ES-I3 (cell line): ENCODE results near the gene ICE1.
"Not testable (repeated sequence)": the region's sequence is repeated elsewhere in the genome, so short reads cannot be mapped to it uniquely, and the experiment has no call there.

Experiments
- H3K36me3 ChIP-seq: 2 replicates; pipeline ENCODE4 v1.6.1; 2013; ENCODE audit warnings: mild to moderate bottlenecking, low read length, control low read depth, moderate library complexity; ENCODE audit not compliant: insufficient read depth
- H3K4me1 ChIP-seq: 2 replicates; pipeline ENCODE4 v1.6.1; 2013; ENCODE audit warnings: mild to moderate bottlenecking, control low read depth, low read length; ENCODE audit not compliant: insufficient read depth
- H3K9ac ChIP-seq: 2 replicates; pipeline ENCODE4 v1.6.1; 2013; ENCODE audit warnings: low read depth, mild to moderate bottlenecking, low read length, moderate library complexity
- H3K9me3 ChIP-seq: 2 replicates; pipeline ENCODE4 v1.6.1; 2013; ENCODE audit warnings: mild to moderate bottlenecking, low read length, moderate library complexity; ENCODE audit not compliant: control insufficient read depth, insufficient read depth

ICE1 gene

GRCh38 chr5:5387192-5387591 is 35.3 kb upstream of the ICE1 start:
- Histone ChIP-seq H3K36me3 (no peaks in the 10 kb centered on the region), H3K4me1 (no peaks in the 10 kb centered on the region), H3K9ac (no peak overlapping the region), H3K9me3 (no peaks in the 10 kb centered on the region)

DNA sequence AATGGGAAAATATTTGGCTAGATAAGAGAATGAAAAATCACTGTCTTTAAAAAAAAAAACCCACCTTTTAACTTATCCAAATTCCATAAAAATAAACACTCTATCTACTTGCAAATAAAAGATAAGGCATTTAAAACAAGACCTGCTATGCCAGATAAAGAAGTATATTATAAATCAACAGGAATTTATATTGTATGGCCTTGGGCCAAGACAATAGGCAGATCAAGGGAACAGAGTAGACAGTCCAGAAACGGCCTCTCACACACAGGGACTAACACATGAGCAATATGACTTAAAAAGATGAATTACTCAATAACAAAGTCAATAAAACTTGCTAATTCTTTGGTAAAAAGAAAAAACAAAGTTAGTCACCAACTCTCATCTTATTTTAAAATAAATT is 34.7 kb upstream of the ICE1 start:
- Histone ChIP-seq H3K36me3 (no peaks in the 10 kb centered on the region), H3K9me3 (no peaks in the 10 kb centered on the region), H3K9ac (no peak overlapping the region), H3K4me1 (no peaks in the 10 kb centered on the region)

GRCh38 chr5:5390121-5390869 is 32.2 kb upstream of the ICE1 start:
- H3K9me3 ChIP-seq, H3K9ac ChIP-seq, H3K36me3 ChIP-seq, H3K4me1 ChIP-seq: not testable (repeated sequence)

- H3K4me1 ChIP-seq, H3K9me3 ChIP-seq, H3K36me3 ChIP-seq, H3K9ac ChIP-seq: not testable (repeated sequence)
These were observed 30.0 kb upstream of the ICE1 start for GRCh38 chr5:5392504-5392903.

- not testable (repeated sequence) for H3K9me3 ChIP-seq, H3K9ac ChIP-seq, H3K36me3 ChIP-seq, H3K4me1 ChIP-seq
These were observed 28.0 kb upstream of the ICE1 start for GRCh38 chr5:5394384-5394986.

- H3K9ac ChIP-seq, H3K4me1 ChIP-seq, H3K36me3 ChIP-seq, H3K9me3 ChIP-seq: not testable (repeated sequence)
These were observed 27.4 kb upstream of the ICE1 start for GRCh38 chr5:5395093-5395492.

DNA sequence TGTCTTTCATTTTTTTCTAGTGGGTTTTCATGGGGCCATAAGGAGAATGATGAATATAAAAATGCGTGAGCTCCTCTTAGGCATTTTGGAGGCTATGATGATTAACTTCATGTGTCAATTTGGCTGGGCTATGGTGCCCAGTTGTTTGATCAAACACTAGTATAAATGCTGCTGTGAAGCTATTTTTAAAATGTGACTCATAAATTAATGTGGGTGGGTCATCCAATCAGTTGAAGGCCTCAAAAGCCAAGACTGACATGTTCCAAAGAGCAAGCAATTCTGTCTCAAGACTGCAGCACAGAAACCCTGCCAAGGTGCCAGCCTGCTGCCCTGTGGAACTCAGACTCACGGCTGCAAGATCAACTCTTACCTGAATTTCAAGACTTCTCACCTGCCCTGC is 24.4 kb upstream of the ICE1 start:
- no peak overlapping the region for H3K9ac ChIP-seq
- H3K9me3 ChIP-seq: 0 out of 2 replicates have a peak, but pooled peaks cover 6% of the 10 kb centered on the region
- no peaks in the 10 kb centered on the region for H3K4me1 ChIP-seq
- H3K36me3 ChIP-seq: no peaks in the 10 kb centered on the region; the same call in 1 of the 2 replicates

GRCh38 chr5:5401095-5401494 is 21.4 kb upstream of the ICE1 start:
- H3K36me3 ChIP-seq: no peaks in the 10 kb centered on the region; the same call in 1 of the 2 replicates
- no peaks in the 10 kb centered on the region for H3K4me1 ChIP-seq
- no peak overlapping the region for H3K9ac ChIP-seq
- H3K9me3 ChIP-seq: 0 out of 2 replicates have a peak, but pooled peaks cover 6% of the 10 kb centered on the region

GRCh38 chr5:5403741-5404140 is 18.7 kb upstream of the ICE1 start:
- Histone ChIP-seq H3K9me3 (0 out of 2 replicates have a peak, but pooled peaks cover 6% of the 10 kb centered on the region), H3K36me3 (no peaks in the 10 kb centered on the region; the same call in 1 of the 2 replicates), H3K4me1 (no peaks in the 10 kb centered on the region), H3K9ac (no peak overlapping the region)

DNA sequence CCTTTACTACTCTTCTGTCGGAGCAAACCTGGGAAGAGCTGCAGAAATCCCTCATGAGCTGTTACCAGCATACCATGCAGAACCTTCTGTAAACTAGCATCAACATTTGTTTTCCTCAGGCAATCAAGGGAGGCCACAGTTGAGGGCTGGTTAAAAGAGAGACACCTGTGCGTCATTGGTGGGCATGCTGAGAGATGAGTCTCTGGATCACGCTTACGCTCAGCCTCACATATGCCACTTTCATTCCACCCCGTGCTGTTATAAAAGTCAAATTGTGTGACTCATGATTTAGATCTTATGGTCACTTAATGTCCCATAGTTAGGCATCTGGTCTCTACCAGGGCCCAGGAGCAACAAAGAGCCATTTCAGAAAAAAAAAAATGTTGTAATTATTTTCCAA is 18.1 kb upstream of the ICE1 start:
- Histone ChIP-seq H3K36me3 (no peaks in the 10 kb centered on the region; the same call in 1 of the 2 replicates), H3K9me3 (peaks cover 8% of the 10 kb centered on the region; the same call in 1 of the 2 replicates), H3K9ac (no peak overlapping the region), H3K4me1 (no peaks in the 10 kb centered on the region)

- Histone ChIP-seq H3K4me1 (no peaks in the 10 kb centered on the region), H3K9me3 (peaks cover 11% of the 10 kb centered on the region; the same call in 1 of the 2 replicates), H3K9ac (no peak overlapping the region), H3K36me3 (no peaks in the 10 kb centered on the region)
These were observed 17.0 kb upstream of the ICE1 start for GRCh38 chr5:5405441-5405840.

- Histone ChIP-seq H3K36me3 (no peaks in the 10 kb centered on the region), H3K9me3 (peaks cover 11% of the 10 kb centered on the region; the same call in 1 of the 2 replicates), H3K9ac (no peak overlapping the region), H3K4me1 (no peaks in the 10 kb centered on the region)
These were observed 14.6 kb upstream of the ICE1 start for GRCh38 chr5:5407924-5408323.

- Histone ChIP-seq H3K36me3 (no peaks in the 10 kb centered on the region), H3K4me1 (no peaks in the 10 kb centered on the region), H3K9ac (no peak overlapping the region), H3K9me3 (peaks cover 11% of the 10 kb centered on the region; the same call in 1 of the 2 replicates)
These were observed 13.2 kb upstream of the ICE1 start for GRCh38 chr5:5409151-5409810.

GRCh38 chr5:5413856-5414255 is 8.6 kb upstream of the ICE1 start:
- peaks cover 11% of the 10 kb centered on the region; the same call in 1 of the 2 replicates for H3K9me3 ChIP-seq
- H3K4me1 ChIP-seq, H3K9ac ChIP-seq, H3K36me3 ChIP-seq: not testable (repeated sequence)

- Histone ChIP-seq H3K4me1 (peaks cover under 1% of the 10 kb centered on the region; the same call in 1 of the 2 replicates), H3K36me3 (no peaks in the 10 kb centered on the region), H3K9me3 (peaks cover 1% of the 10 kb centered on the region; the same call in 1 of the 2 replicates), H3K9ac (no peak overlapping the region)
These were observed 7.5 kb upstream of the ICE1 start for GRCh38 chr5:5414999-5415398.
